GM12864 (cell line): Measurements from ENCODE around the gene PRAC1.

Source experiments
- DNase-seq: peaks from one replicate; pipeline ENCODE4 v3.0.0-alpha.2; 2011; ENCODE audit warnings: low read depth
- H3K4me3 ChIP-seq: 2 replicates; pipeline ENCODE4 v1.5.1; 2011; ENCODE audit warnings: mild to moderate bottlenecking, low read depth, low read length, control low read depth
- TF ChIP-seq, protein P1 (sequence below): IDR thresholded peaks from 2 replicates; pipeline ENCODE4 v1.5.1; 2011; ENCODE audit warnings: low read depth, mild to moderate bottlenecking, moderate library complexity, low read length, control low read depth, inconsistent platforms; ENCODE audit errors: missing control alignments

The PRAC1 gene

DNA sequence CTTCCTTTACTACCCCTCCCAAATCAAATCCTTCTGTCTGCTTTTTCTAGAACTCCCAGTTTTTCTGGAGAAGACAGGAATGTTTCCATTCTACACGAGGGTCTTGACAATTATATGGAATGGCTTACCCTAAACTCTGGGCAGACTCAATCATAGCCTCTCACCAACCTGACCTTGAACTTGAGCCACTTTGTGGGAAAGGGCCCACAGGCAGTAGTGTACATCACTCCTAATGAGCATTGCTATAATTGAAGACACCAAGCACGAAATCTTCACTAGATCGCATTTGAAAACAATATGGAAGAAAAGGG, 7.9 kb upstream of the PRAC1 start:
- TF ChIP-seq, protein P1, sequence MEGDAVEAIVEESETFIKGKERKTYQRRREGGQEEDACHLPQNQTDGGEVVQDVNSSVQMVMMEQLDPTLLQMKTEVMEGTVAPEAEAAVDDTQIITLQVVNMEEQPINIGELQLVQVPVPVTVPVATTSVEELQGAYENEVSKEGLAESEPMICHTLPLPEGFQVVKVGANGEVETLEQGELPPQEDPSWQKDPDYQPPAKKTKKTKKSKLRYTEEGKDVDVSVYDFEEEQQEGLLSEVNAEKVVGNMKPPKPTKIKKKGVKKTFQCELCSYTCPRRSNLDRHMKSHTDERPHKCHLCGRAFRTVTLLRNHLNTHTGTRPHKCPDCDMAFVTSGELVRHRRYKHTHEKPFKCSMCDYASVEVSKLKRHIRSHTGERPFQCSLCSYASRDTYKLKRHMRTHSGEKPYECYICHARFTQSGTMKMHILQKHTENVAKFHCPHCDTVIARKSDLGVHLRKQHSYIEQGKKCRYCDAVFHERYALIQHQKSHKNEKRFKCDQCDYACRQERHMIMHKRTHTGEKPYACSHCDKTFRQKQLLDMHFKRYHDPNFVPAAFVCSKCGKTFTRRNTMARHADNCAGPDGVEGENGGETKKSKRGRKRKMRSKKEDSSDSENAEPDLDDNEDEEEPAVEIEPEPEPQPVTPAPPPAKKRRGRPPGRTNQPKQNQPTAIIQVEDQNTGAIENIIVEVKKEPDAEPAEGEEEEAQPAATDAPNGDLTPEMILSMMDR: no peak
- DNase-seq: no peak
- no peak overlapping the region for H3K4me3 ChIP-seq

DNA sequence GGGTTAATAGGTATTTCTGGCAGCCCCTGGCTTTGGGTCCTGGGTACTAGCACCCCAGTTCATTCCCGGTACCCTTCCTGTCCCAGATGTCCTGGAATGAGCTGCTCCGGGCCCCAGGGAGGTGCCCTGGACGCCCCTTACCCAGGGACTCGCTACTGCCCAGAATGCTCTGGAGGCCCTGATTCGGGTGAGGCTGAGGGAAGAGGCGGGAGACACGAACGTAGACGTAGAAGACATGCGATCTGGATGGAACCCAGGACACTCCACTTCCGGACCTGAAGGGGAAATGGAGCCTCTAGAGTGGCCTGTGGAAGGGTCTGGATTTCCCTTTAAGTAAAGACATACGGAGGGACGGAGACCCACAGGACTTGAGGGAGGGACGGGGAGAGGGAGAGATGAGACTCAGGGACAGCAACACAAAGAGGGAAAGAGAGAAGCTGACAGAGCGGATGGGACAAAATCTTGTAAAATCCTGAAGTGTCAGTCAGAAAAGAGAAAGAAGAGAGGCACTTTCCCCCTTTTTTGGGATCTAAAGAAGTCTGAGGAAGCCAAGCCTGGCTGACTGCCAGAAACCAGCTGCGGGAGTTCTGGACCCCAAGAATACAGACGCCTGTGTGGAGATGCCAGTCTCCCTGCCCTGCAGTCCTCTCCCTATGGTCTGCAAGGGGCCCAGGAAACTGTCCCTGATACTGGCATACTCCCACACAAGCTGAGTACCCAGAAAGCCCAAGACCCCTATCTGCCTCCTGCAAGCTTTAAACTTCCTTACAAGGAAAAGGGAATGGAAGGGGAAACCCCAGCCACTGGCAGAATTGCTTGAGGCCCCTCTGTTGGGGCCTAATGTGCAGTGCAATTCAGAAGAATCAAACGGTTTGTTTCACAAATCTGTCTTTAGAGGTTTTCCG, 7.3 kb upstream of the PRAC1 start:
- no peak for DNase-seq
- TF ChIP-seq, protein P1: no peak
- no peak overlapping the region for H3K4me3 ChIP-seq

DNA sequence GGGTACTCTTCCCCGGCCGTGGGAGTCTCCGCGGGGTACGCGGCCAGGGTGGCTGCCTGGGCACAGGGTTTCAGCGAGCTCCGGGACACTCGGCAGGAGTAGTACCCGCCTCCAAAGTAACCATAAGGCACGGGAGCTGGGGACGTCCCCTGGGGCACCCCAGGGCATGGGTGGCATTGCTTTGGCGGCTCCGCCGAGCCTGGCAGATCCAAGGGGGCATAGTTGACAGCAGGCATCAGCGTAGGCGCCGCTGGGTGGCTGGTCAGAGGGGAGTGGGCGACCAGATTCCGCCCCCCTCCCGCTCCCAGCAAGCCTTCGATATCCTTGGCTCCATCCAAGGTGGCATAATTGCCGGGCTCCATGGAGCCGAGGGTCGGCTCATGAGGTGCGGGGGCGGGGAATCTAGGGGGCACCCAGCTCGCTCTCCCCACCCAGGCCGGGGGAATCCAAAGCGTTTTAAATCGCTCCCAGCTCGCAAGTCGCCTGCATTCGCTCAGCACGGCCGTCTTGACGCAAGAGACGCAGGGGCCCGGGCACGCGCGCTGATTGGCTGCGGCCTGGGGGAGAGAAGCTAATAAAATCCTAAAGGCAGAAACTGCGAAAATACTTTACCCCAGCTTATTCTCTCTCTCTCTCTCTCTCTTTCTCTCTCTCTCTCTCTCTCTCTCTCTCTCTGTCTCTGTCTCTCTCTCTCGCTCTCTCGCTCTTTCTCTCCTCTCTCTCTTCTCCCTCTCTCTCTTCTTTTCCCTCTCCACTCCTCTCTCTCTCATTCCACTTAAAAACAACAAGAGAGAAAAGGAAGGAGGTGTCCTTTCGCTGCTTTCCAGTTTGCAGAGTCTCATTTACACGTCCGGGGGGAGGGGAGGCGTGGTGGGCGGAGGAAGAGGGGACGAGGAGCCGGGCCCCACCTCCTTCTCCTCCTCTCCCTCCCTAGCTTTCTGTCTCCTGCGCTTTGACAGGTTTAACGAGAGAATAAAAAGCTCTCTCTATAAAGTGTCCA, 6.2 kb upstream of the PRAC1 start, which contains the start of gene HOXB13:
Gene HOXB13, minus strand, starts transcription at position 519 of the 1,000 bp plus-strand sequence. Its CDS starts 157 bp downstream, at position 362.
- DNase-seq: no peak
- H3K4me3 ChIP-seq: no peak within 1 kb of the TSS; the same call in 1 of the 2 replicates
- TF ChIP-seq, protein P1: no peak

DNA sequence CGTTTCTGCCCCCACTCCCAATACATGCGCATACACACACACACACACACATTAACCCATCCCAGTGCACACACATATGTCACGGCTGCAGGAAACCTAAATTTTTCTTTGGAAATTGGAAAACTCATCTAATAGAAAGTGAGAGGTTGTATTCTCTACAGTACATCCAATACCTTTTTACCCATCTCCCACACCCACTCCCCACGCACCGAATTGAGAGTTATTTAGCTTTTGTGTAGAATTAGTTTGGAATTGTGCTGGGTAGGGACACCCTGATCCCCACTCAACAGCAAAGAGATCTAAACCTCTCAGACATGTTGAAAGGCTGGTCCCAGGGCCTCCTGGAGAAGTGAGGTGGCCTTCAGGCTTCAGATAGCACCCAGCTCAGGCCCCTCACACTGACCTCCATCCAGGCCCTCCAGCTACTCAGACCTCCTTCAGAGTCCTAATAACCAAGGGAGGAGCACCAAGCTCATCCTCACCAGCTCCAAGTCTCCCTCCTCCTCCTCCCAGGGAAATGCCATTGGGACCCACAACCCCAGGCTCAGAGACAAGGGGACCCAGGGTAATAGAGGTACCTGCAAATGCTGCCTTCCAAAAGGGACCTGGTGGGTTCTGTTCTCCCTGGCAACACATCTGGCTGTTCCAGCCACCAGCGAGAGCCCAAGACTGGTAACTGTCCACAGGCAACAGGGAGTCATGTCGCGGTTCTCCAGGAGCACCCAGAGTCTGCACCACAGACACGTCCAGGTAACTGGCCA, 5.3 kb upstream of the PRAC1 start:
- no peak for DNase-seq
- H3K4me3 ChIP-seq: no peak overlapping the region
- TF ChIP-seq, protein P1: no peak

DNA sequence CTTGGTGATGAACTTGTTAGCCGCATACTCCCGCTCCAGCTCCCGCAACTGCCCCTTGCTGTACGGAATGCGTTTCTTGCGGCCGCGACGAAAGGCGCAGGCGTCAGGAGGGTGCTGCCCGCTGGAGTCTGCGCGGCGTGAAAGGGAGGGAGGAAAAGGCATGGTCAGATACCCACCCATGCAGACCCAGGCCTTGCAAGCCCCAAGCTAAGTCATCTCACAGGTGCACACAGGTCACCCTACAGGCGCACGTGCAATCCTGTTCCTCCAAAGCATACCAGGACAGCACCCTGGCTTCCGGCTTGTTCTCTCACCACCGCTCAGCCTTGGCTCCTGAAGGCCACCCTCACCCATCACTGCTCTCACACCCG, 4.6 kb upstream of the PRAC1 start:
- TF ChIP-seq, protein P1: no peak
- DNase-seq: no peak
- H3K4me3 ChIP-seq: no peak overlapping the region

DNA sequence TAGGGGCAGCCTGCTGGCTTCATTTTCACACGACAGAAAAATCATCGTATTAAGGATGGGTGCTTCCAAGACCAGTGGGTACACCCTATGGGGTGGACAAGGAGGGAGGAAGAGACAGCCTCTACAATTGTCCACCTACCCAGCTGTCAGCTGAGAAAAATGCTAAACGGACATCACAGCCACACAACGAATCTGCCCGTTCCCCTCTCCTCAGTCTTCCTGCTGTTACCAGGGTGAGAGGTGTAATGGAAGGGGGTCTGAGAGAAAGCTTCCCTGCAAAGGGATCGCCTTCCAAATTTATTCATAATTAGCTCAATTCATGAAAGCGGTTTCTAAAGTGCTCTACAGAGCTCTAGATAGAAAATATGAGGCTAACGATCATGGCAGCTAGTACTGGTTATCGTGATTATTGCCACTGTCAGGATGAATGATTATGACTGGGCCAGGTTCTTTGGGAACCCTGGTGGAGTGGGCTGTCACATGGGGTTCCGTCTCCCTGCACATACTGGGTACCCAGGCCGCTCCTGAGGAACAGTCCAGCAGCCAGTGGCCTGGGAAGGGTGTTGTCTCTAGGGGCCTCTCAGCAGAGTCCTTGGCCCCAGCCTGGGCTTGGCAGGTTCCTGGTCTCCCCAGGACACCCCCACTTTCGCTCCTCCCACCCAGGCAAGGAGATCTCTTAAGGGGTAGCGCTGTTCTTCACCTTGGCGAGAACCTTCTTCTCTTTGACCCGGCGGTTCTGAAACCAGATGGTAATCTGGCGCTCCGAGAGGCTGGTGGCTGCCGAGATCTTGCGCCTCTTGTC, 4.0 kb upstream of the PRAC1 start:
- TF ChIP-seq, protein P1: no peak
- DNase-seq: no peak
- H3K4me3 ChIP-seq: no peak overlapping the region
